ENCODE data around the gene UQCRHL.
"Not testable (repeated sequence)": the region's sequence is repeated elsewhere in the genome, so short reads cannot be mapped to it uniquely, and the experiment has no call there.

Gene UQCRHL

DNA sequence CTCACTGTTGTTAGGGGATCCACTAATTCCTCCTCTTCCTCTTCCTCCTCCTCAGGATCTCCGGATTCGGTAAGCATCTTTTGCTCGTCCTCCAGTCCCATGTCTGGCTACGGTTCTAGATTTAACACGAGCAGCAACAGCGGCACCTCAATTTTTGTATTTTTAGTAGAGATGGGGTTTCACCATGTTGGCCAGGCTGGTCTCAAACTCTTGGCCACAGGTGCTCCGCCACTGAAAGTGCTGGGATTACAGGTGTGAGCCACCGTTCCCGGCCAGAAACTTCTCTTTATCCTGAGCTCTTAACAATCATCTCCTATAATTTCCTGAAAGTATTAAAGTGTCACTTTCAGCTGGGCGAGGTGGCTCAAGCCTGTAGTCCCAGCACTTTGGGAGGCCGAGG lies at the start of gene UQCRHL:
Gene UQCRHL (minus strand): TSS at position 101 of the 400 bp plus-strand sequence. CDS start 0 bp downstream, at position 101.
- not testable (repeated sequence) for DNase-seq

DNA sequence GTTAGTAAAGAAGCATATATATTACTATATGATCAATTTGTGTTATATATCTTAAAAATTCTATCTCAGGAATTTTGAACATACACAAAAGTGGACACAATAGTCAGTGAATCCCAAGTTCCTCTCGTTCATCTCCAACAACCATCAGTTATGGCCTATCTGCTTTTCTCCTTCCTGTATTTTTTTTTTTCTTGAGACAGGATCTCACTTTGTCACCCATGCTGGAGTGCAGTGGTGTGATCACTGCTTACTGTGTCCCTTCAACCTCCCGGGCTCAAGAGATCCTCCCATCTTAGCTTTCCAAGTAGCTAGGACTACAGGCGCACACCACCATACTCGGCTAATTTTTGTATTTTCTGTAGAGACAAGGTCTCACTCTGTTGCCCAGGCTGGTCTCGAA lies 49.4 kb upstream of the UQCRHL start:
- DNase-seq = no peak

DNA sequence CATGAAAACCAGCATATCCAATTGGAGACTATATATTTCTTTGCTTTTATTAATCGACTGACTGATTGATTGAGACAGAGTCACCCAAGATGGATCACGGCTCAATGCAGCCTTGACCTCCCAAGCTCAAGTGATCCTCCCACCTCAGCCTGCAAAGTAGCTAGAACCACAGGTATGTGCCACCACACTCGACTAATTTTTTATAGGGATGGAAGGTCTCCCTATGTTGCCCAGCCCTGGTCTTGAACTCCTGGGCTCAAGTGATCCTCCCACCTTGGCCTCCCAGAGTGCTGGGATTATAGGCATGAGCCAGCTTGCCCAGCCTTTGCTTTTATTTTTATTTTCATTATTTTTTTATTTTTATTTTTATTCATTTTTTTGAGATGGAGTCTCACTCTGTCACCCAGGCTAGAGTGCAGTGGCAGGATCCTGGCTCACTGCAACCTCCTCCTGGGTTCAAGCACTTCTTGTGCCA lies 45.4 kb upstream of the UQCRHL start:
- no peak for DNase-seq

DNA sequence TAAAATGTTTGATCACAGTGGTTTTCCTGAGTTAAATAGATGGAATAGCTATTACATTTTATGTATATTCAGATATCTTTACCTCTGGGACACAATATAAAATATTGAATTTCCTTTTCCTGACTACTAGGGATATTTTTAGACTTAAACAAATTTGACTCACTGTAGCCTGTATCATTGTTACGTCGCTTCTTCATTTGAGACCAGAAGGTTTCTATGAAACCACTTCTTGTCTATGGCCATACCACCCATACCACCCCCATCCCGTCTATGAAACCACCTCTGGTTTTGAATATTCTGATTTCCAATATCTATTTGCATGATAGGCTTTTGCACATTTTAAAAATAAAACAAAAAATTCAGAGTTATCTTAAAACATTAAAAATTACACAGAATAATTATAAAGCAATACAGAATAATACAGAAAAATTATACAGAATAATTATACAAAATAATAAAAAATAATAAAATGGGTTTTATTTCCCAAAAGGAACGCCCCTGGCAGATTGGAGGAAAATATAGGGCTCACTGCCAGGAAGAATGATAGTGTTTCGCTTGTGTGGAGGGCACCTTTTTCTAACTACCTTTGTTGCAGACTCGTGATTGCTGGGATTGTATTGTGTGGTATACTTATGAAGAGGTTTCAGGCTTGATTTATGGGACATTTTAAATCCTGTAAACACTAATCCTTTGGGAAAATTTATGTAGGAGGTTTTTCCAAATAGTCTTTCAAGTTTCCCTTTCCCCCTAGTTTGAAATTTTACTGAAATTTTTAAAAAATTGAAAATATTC lies 44.8 kb upstream of the UQCRHL start:
- DNase-seq = no peak

DNA sequence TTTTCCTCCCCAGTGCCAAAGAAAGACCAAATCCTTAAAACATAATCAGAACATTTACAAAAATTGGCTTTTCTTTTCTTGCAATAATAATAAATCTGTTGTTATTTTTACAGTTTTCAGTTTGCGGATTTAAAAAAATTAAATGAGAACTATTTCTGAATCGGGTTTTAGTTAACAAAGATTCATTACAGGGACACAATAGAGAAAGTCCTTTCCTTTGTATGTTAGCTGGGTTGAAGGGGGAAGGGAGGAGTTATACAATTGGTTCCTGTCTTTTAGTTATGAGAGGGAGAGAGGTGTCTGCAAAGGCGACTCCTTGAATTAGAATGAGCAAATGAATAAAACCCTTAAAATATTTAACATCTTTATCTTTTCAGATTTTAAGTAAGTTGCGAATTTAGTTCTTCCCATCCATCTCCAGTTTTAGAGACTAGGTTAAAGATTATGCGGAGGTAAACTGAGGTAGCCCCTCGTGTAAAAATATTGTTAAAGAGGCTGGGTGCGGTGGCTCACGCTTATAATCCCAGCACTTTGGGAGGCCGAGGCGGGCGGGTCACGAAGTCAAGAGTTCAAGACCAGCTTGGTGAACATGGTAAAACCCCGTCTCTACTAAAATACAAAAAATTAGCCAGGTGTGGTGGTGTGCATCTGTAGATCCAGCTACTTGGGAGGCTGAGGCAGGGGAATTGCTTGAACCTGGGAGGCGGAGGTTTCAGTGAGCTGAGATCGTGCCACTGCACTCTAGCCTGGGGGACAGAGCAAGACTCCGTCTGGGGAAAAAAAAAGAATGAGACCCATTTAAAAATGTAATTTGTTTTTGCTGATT lies 44.0 kb upstream of the UQCRHL start:
- DNase-seq = no peak

DNA sequence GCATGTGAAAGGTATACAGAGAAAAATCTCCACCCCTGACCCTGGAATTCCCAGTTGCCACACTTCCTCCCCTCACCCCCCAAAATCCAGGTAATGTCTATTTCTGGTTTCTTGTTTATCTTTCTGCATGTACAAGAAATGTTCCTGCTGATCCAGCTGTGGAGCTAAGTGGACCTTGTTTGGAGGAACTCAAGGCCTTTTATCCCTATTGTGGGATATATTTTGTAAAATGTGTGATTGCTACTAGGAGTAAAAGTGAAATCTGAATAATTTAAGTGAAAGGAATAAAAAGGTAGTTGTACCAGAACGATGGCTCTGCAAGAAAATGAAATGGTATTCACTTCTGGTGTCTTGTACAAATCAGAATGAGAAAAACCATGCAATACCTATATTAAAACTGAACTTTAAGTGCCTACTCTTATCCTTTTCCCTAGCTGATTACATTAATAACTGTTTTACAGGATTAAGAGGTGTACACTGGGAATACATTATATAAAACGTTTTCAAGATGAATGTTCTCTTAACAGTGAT lies 43.1 kb upstream of the UQCRHL start:
- no peak for DNase-seq

DNA sequence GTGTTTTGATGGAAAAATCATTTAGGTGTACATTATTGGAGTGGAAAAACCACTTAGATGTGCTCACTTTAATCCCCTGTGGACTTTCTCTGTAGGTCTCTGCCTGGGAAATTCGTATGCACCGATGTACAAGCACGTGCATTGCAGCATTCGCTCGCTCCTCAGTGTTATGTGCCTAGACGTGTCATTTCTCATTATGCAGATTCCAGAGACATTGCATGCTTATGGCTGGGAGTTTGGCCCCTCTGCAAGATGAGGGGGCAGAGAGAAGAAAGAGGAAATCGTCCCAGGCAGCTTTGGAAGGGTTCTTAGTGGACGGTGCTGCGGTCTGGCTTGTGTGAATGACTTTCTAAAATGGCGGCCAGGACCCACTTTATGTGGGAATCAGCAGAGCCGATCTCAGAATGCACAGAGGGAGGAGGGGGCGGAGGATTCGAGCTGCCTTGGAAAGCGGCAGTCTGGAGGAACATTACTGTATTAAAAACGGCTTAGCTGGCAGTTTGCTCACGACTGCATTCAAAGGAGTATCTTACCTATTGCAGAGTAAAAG lies 42.4 kb upstream of the UQCRHL start:
- DNase-seq = peak; percentile 66

DNA sequence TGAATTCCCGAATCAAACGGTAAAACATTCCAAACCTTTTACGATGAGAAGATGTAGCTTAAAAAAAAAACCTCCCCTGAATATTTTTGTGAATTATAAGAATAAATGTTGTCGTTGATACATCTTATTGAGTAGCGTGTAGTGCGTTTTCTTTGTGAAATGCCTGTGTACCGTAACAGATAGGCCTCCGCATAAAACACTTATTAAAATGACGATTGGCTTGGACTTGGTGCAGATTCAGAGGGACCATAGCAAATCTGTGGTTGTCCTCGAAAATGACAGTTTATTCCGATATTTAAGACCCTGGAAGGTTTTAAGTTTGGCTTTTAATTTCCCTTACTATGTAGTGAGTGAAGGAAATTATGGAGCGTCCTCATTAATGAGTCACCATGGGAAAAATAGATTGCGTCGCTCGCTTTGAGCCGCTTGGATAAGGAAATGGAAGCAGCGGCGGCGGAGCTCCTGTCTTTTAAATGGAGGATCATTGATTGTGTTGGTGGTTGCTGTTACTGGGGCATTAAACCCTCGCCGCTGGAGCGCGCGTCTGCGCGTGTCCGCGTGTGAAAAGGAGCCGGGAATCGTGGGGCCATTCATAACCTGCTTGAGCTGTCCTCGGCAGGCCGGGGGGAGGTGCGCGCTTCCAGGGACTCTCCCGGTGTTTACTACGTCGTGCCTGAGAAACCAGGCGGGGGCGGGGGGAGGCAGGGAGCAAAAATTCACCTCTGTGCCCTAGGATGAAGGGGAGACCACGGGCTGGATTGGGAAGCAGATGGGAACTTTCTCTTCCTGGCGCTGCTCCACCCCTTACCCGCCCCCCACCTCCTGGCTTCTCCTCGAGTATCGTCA lies 41.7 kb upstream of the UQCRHL start:
- peak; percentile 82 for DNase-seq

DNA sequence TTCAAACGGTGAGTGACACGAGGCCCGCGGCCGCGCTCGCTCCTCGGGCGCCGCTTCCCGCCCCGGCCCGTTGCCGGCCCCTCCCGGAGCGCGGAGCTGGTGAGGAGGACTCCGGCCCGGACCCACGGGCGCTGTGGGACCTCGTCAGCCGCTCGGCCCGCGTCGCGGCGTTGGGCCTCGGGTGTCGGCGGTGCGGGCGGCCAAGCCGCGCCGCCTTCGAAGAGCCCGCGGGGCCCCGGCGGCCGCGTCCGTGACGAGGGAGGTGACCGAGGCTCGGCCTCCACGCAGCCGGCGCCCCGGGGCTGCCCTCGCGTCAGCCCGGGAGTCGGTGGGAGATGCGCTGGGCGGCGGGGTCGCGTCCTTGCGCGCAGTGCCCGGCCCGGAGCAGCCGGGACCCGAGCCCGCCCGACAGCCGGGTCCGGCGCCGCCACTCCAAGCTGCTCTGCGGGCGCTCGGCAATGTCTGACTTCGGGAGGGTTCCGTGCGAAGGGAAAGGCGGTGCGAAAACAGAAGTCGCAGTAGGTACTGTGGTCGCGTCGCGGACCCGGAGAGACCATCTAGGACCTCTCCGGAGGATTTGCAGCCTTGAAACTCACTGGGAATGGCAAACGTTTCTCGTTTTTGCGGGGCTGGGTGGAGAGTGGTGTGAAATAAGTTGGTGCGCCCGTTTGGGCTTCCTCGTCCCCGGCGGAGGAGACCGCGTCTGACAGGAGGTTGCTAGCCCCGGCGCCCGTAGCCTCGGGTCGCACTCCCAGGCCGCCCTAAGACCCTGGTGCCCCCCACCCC lies 40.9 kb upstream of the UQCRHL start:
- DNase-seq = peak; percentile 84

DNA sequence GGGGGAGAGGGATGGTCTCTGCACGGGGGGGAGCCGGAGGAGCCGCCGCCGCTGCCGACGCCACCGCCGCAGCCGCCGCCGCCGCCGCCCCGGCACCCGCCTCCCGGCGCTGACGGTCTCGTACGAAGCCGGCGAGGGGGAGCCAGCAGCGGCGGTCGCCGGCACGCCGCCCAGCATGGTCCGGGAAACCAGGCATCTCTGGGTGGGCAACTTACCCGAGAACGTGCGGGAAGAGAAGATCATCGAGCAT lies 40.4 kb upstream of the UQCRHL start:
- DNase-seq = no peak

DNA sequence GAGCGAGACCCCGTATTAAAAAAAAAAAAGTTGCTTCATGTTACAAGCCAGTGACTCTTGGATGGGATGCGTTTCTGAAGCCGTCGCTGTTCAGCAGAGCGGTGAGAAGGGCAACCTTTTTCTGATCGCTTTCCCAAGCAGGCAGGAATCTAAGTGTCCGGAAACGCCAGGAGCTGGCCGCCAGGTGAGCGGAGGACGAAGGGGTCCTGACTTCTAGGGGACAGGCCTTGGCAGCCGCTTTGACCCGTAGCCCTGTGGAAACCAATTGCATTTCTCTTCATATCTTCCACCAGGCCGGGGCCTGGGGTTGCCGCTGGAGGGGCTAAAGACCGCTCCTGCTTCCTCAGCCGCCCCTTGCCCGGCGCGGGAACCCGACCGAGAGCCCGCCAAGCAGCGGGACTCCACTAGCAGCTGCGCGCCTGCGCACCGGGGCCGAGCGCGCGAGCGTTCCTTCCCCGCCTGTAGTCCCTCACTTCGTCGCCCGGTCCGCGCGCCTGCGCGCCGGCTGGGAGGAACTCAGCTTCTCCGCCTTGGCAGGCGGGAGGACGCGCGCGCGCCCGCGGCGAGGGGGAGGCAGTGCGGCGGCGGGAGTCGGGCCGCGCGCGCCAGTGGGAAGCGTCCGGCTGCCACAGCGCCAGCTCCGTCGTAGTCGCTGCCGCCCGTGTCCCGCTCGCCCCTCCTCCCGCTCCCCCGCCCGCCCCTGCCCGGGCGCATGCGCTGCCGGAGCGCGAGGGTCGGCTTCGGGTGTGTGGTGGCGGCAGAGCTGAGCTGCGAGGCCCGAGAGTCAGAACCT lies 39.8 kb upstream of the UQCRHL start, which contains the start of gene SPEN:
Gene SPEN (plus strand): TSS at position 608 of the 793 bp plus-strand sequence. CDS start 361 bp downstream, outside the sequence.
- peak; percentile 97 for DNase-seq

DNA sequence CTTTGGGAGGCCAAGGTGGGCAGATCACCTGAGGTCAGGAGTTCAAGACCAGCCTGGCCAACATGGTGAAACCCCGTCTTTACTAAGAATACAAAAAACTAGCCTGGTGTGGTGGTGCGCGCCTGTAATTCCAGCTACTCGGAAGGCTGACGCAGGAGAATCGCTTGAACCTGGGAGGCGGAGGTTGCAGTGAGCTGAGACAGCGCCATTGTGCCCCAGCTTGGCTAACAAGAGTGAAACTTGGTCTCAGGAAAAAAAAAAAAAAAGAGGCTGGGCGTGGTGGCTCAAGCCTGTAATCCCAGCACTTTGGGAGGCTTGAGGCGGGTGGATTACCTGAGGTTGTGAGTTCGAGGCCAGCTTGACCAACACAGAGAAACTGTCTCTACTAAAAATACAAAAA lies 38.6 kb upstream of the UQCRHL start:
- DNase-seq = not testable (repeated sequence)

DNA sequence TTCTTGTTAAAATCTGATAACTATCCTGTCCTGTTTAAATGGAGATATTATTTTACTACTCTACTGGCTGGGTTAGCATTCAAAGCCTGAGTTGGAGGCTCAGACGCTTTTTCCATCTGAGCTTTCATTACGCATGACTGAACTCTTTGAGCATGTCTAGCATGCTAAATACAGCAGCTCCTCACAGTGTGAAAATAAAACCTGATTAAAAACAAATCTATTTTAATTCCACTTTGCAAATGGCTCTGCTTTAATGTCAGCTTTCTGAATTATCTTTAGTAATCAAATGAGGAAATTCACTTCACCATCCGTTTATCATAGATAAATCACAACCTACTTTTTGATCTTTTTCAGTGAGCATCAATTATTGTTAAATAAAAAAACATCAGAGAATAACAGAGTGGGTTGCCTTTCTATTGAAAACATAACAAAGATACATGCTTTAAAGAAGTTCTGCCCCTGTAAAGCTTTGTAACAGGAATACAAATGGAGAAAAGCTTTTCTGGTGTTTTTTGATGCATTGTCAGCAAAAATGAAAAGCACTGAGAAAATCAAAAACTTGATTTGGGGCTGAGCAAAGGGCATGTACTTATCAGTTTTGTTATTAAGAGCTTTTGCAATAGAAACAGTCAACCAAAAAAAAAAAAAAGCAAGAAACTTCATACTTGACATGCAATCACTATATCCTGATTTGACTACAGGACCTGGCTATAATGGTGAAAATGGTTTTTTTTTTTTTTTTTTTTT lies 36.5 kb upstream of the UQCRHL start:
- no peak for DNase-seq

DNA sequence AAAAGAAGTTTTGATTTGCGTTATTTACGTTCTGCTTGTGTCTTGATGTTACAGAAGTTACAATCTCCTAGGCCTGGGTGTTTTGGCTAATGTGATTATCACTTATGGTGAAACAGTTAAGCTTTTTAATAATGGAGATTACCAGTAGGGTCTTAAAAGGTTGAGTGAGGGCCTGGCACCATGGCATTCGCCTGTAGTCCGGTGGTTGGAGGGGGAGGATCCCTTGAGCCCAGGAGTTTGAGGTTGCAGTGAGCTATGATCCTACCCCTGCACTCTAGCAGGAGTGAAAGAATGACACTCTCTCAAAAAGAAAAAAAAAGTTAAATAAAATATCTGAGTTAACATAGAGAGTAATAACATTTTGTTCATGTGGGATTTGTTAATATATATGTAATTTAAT lies 31.3 kb upstream of the UQCRHL start:
- DNase-seq = no peak

DNA sequence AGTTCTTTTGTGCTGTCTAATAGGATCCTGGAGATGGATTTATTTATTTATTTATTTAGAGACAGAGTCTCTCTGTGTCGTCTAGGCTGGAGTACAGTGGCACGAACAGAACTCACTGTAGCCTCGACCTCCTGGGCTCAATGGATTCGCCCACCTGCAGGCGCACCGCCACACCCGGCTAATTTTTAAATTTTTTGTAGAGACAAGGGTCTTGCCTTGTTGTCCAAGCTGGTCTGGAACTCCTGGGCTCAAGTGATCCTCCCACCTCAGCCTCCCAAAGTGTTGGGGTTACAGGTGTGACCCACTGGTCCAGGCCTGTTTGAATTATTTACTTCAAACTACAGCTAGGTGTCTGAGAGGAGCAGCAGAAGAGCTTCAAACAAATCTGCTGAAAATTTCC lies 30.5 kb upstream of the UQCRHL start:
- DNase-seq = no peak

DNA sequence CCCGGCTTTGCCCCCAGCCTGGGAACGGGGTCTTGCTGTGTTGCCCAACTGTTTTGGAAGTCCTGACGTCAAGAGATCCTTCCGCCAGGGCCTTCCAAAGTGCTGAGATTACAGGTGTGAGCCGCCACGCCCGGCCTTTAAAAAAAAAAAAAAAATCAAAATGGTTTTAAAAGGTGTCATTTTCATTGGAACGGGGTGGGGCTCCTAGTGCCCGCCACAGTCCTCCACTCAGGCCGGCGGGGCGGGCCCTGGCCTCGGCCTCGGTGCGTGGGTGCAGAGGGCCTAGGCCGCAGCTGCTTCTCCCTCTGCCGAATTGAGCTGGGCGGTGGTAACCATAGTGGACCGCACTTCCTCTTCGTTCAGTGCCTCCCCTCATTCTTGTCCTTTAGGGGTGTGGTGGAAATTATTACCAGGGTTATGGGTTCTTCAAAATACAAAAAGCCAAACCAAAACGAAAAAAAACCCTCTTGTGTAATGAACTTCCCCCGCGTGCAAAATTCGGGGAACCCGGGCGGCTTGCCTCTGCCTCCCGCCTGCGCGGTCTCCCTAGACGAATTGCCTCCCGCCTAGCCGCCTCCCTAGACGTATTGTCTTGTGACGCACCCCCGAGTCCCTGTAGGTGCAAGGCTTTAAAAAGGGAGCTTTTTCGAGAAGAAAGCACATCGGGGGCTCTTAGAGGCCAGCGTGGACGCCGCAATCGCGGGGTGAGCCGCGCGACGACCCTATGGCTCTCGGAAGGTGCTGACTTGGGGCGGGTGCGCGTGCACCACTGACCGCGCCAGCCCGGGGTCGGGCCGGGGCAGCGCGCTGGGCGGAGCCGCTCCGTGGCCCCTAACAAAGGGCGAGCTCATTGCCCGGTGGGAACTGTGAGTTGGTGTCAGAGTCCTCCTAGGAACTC lies 29.6 kb upstream of the UQCRHL start:
- DNase-seq = peak; percentile 86

DNA sequence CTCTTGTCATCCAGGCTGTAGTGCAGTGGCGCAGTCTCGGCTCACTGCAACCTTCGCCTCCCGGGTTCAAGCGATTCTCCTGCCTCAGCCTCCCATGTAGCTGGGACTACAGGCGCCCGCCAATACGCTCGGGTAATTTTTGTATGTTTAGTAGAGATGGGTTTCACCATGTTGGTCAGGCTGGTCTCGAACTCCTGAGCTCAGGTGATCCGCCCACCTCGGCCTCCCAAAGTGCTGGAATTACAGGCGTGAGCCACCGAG lies 29.0 kb upstream of the UQCRHL start:
- not testable (repeated sequence) for DNase-seq

DNA sequence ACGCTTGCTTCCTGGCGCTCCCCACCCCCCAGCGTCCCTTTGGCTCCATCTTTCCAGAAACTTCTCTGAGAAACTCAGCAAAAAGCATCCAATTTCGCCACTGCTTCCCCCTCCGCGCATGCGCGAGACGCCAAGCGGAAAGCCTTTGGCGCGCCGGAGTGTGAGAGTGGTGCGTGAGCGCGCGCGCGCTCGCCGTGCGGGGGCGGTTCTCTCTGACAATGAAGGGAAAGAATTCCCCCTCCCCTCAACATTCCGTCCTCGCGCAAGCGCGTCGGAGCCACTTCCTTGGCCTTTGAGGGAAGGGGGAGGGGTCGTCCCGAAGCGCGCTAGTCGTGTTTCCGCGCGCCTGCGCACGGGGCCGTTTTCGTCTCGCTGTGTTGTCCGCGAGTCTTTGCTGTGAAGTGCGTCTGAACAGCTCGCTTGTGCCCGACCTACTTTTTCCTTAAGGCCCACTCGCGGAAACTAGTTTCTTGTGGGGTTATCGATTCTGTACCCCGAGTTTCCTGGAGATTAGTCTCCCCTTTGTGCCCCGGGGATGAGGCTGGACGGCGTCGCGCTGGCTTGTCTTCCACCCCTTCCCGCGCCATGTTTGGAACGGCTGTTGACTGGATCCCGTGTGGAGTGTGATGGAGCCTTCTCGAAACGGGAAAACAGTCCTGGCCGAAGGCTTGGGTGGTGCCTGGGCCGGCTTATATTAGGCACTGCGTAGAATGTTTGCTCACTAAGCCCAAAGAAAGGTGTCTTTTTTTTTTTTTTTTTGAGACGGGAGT lies 28.5 kb upstream of the UQCRHL start:
- peak; percentile 99 for DNase-seq
